Epithelial cell of proximal tubule (primary cell): Measurements from ENCODE around the gene CNTFR. TPM values are rescaled to one million over a fixed set of nuclear protein-coding genes. Genes with fewer than 3 reads are reported as not detected.

ENCODE experiments used
- DNase-seq: peaks from one replicate; pipeline ENCODE4 v3.0.0-alpha.2; 2011; ENCODE audit warnings: low read depth
- H3K4me3 ChIP-seq: 2 replicates; pipeline ENCODE4 v1.5.1; 2011; ENCODE audit warnings: low read depth, mild to moderate bottlenecking, low read length
- CTCF ChIP-seq: conservative IDR thresholded peaks from 2 replicates; pipeline ENCODE4 v1.5.1; 2012; ENCODE audit warnings: low read depth, mild to moderate bottlenecking, low read length
- total RNA-seq: library from RNA; depleted of rRNA; stranded (reverse); fragments of >200 nt; gene quantifications from 2 replicates; pipeline ENCODE4 v1.2.3, GENCODE V29; 2015

The CNTFR gene
- total RNA-seq, 1 donor from 2014 or later: not detected

GRCh38 chr9:34522091-34522887, 67.2 kb downstream of the CNTFR start:
- no peak for TF ChIP-seq CTCF
- no peak for DNase-seq
- peak overlapping the region; percentile 44 for H3K4me3 ChIP-seq

- no peak for TF ChIP-seq CTCF
- H3K4me3 ChIP-seq: no peak overlapping the region
- no peak for DNase-seq
These were observed 68.0 kb downstream of the CNTFR start for GRCh38 chr9:34521406-34522045.

GRCh38 chr9:34520505-34521385, 68.8 kb downstream of the CNTFR start:
- DNase-seq: no peak
- no peak for TF ChIP-seq CTCF
- H3K4me3 ChIP-seq: no peak overlapping the region

GRCh38 chr9:34520096-34520495, 69.4 kb downstream of the CNTFR start:
- no peak for TF ChIP-seq CTCF
- DNase-seq: no peak
- H3K4me3 ChIP-seq: no peak overlapping the region

- no peak overlapping the region for H3K4me3 ChIP-seq
- DNase-seq: no peak
- TF ChIP-seq CTCF: no peak
These were observed 70.1 kb downstream of the CNTFR start for GRCh38 chr9:34519321-34520020.

- TF ChIP-seq CTCF: no peak
- H3K4me3 ChIP-seq: no peak overlapping the region
- no peak for DNase-seq
These were observed 70.6 kb downstream of the CNTFR start for GRCh38 chr9:34518896-34519295.
